Breast epithelium (tissue), 3 donors: ENCODE data around the gene FCHO2.

ENCODE experiments used
- POLR2A ChIP-seq: fragments of 450-650 bp; IDR thresholded peaks from one replicate; pipeline ENCODE4 v1.6.1; 2016; ENCODE audit warnings: antibody characterized with exemption, mild to moderate bottlenecking, moderate library complexity
- POLR2AphosphoS5 ChIP-seq, 3 donors: sonication (generic); formaldehyde crosslinking; IDR thresholded peaks; one replicate each; pipeline ENCODE4 v1.6.1; 2017; ENCODE audit warnings: antibody characterized with exemption in 3 of 3
- TF ChIP-seq, protein P1 (sequence below), 3 donors: fragments of 450-650 bp; IDR thresholded peaks; one replicate each; pipeline ENCODE4 v1.5.1; 2016 to 2017; ENCODE audit warnings: antibody characterized with exemption in 3 of 3, mild to moderate bottlenecking in 3 of 3, moderate library complexity in 3 of 3

DNA sequence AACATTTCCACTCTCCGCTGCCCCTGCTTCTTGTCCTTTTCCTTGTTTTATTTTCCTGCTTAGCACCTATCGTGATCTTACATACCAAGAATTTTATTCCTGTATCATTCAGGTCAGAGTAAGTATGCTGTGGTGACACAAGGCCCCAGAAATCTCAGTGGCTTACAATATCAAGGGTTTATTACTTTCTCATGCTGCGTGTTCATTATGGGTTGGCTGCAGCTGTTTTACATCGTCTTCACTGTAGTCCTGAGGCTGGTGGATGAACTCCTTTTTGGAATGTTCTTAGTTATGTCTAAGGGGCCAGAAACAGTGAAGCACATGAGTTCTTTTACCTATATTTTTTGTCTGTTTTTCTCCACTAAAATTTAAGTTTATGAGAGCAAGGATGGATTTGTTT, 51.2 kb downstream of the FCHO2 start:
- TF ChIP-seq POLR2AphosphoS5 (IDR thresholded peaks at IDR 0.05) (no peak), POLR2A (no peak)
- TF ChIP-seq, protein P1, sequence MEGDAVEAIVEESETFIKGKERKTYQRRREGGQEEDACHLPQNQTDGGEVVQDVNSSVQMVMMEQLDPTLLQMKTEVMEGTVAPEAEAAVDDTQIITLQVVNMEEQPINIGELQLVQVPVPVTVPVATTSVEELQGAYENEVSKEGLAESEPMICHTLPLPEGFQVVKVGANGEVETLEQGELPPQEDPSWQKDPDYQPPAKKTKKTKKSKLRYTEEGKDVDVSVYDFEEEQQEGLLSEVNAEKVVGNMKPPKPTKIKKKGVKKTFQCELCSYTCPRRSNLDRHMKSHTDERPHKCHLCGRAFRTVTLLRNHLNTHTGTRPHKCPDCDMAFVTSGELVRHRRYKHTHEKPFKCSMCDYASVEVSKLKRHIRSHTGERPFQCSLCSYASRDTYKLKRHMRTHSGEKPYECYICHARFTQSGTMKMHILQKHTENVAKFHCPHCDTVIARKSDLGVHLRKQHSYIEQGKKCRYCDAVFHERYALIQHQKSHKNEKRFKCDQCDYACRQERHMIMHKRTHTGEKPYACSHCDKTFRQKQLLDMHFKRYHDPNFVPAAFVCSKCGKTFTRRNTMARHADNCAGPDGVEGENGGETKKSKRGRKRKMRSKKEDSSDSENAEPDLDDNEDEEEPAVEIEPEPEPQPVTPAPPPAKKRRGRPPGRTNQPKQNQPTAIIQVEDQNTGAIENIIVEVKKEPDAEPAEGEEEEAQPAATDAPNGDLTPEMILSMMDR (IDR thresholded peaks at IDR 0.05) = no peak
